ENCODE results near the gene MAP2K2. TPM values are rescaled to one million over a fixed set of nuclear protein-coding genes. Genes with fewer than 3 reads are reported as not detected.

Gene MAP2K2
- total and polyA plus RNA-seq, 11 donors = 95.3 to 204 (median 118) TPM

GRCh38 chr19:4064496-4065260, 59.2 kb downstream of the MAP2K2 start:
- peak overlapping the region; percentile 87 to 99 (median 98) for H3K27ac ChIP-seq
- ATAC-seq (peak in 1 of 4 donors; percentile 3), DNase-seq (peak; percentile 70 to 79 (median 72))
- intact Hi-C loops (cut with DNase I) = loop anchor here in 5 of 10 donors (5.0 kb wide), 3 partner anchors 47 to 77 kb away; partner anchors contain the start of genes PIAS4 (in 3 of the 5) and EEF2 (in 2 of the 5)
- no peaks in the 10 kb centered on the region for H3K27me3 ChIP-seq
- 0 to 3% (median 1%) methylated on average over 25 to 57 of the region's 57 CpGs for WGBS, 4 donors
- peak overlapping the region; percentile 52 to 100 (median 82) for H3K4me3 ChIP-seq
- peaks cover 15 to 66% (median 53%) of the 10 kb centered on the region in 12 donors for H3K4me1 ChIP-seq
- peaks cover 0 to 9% (median 0%) of the 10 kb centered on the region in 9 donors for H3K36me3 ChIP-seq
- H3K9me3 ChIP-seq = no peaks in the 10 kb centered on the region
- TF ChIP-seq CTCF (IDR thresholded peaks at IDR 0.05) = no peak
- TF ChIP-seq POLR2A (IDR thresholded peaks at IDR 0.05) = no peak

- ATAC-seq (no peak), DNase-seq (no peak)
- peaks cover 0 to 9% (median 0%) of the 10 kb centered on the region in 9 donors for H3K36me3 ChIP-seq
- no peaks in the 10 kb centered on the region for H3K27me3 ChIP-seq
- peak overlapping the region; percentile 52 to 100 (median 82) for H3K4me3 ChIP-seq
- peaks cover 20 to 71% (median 58%) of the 10 kb centered on the region in 12 donors for H3K4me1 ChIP-seq
- H3K9me3 ChIP-seq = no peaks in the 10 kb centered on the region
- H3K27ac ChIP-seq = peak overlapping the region; percentile 87 to 99 (median 98)
- peak in 1 of 12 donors; percentile 5 for TF ChIP-seq CTCF (IDR thresholded peaks at IDR 0.05)
- no peak for TF ChIP-seq POLR2A (IDR thresholded peaks at IDR 0.05)
- 0 to 7% (median 3%) methylated on average over 6 to 24 of the region's 24 CpGs for WGBS, 4 donors
- intact Hi-C loops (cut with DNase I) = loop anchor here in 4 of 10 donors (5.0 kb wide), 2 partner anchors 47 to 57 kb away; partner anchors contain the start of gene PIAS4 (in 3 of the 4)
These were observed 59.8 kb downstream of the MAP2K2 start for GRCh38 chr19:4064149-4064495.

- Histone ChIP-seq H3K4me3 (peak overlapping the region; percentile 52 to 100 (median 82)), H3K36me3 (peaks cover 0 to 9% (median 0%) of the 10 kb centered on the region in 9 donors), H3K9me3 (no peaks in the 10 kb centered on the region), H3K27ac (peak overlapping the region; percentile 87 to 99 (median 98)), H3K4me1 (peaks cover 21 to 75% (median 64%) of the 10 kb centered on the region in 12 donors), H3K27me3 (no peaks in the 10 kb centered on the region)
- WGBS, 4 donors = 18 to 43% (median 28%) methylated on average over 18 to 31 of the region's 31 CpGs
- TF ChIP-seq POLR2A (IDR thresholded peaks at IDR 0.05) (no peak), CTCF (IDR thresholded peaks at IDR 0.05) (peak in 1 of 12 donors; percentile 23)
- ATAC-seq = no peak
- no peak for DNase-seq
- intact Hi-C loops (cut with DNase I) = loop anchor here in 4 of 10 donors (5.0 kb wide), 2 partner anchors 46 to 56 kb away; partner anchors contain the start of gene PIAS4 (in 3 of the 4)
These were observed 60.4 kb downstream of the MAP2K2 start for GRCh38 chr19:4063369-4064148.
